Superior temporal gyrus (tissue), 1 donor: Measurements from ENCODE around the gene SIM2.

ENCODE experiments used
- DNase-seq: peaks from one replicate; pipeline ENCODE4 v3.0.0-alpha.2; 2016; ENCODE audit errors: extremely low spot score

The SIM2 gene

DNA sequence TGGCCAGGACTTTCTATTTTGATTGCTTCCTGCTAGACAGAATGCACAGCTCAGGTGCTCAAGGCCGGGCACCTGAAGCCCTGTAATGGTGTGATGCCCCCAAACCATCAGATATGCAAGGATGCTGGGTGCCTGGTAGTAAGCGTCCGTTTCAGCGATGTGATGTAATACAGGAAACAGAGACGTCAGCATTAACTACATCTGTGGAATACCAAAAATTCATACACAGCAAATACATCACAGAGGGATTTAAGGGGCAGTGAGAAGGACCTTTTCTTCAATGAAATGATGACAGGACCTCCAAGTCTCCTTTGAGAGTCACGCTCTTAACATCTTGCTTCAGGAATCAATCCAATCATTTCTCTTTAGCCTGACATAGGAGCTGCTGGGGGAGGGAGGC lies 64.4 kb downstream of the SIM2 start:
- no peak for DNase-seq

DNA sequence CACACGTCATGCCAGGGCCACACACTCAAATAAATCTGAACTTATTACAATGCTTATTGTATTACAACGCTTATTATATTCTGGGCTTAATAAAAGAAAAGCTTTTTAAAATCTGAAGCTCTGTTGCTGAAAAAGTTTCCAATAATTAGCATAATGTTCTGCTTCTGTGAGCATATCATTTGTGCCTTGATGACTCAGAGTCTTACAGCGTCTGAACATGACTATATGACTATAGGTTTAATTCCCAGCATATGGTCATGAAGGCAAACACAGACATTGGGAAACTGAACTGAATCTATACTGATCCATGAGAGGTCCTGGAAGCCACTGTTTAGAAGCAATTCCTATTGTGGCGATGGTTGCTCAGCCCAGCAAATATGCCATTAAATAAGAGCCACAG lies 66.3 kb downstream of the SIM2 start:
- DNase-seq = no peak

DNA sequence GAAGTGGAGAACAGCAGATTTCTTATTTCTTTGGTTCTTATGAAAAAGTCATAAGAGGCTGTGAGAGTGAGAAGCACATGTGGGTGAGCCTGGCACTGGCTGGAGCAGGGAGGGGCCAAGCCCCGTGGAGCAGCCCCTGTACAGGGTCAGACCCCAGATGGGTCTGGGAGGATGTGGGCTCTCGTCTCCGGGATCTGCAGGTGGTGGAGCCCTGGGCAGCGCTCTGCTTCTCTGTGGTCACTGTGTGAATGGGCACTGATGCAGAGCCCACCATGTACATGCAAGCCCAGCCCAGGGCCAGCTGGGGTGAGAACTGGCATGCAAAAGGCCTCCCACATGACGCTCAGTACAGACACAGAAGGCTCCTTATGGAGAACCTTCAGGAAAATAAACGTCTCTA lies 67.6 kb downstream of the SIM2 start:
- no peak for DNase-seq

DNA sequence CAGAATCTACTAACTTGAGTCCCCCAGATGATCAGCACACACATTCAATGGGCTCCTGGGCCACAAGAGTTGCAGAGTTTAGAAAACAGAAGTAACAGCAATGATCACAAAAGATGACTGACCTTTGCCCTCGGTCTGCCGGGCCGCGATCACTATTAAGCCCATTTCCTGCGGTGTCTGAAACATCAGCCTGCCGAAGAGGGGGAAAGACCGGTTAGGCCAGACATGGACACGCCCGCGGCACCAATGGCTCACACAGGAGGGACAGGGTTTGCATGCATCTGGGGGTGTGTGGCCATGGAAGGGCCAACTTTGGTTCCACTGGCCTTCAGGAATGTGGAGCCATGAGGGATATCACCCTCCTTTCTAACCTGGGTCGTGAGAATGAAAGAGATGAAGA lies 68.2 kb downstream of the SIM2 start:
- no peak for DNase-seq

DNA sequence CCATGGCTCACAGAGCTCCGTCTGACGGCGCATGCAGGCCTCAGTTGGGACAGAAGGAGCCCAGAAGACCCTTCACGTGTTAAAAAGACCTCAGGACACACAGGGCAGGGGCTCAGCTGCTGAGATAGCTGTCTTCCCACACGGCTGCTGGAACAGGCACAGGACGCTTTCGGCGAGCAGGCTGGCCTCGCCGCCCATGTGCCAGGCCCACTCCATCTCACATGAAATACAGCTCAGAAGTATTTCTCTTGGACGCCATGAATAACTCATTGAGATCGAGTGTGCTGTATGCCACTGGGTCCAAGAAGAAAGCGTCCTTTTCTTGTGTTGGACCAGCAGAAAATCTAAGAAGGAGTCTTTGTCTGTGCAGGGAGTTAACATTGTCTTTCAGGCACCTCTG lies 69.6 kb downstream of the SIM2 start:
- no peak for DNase-seq

DNA sequence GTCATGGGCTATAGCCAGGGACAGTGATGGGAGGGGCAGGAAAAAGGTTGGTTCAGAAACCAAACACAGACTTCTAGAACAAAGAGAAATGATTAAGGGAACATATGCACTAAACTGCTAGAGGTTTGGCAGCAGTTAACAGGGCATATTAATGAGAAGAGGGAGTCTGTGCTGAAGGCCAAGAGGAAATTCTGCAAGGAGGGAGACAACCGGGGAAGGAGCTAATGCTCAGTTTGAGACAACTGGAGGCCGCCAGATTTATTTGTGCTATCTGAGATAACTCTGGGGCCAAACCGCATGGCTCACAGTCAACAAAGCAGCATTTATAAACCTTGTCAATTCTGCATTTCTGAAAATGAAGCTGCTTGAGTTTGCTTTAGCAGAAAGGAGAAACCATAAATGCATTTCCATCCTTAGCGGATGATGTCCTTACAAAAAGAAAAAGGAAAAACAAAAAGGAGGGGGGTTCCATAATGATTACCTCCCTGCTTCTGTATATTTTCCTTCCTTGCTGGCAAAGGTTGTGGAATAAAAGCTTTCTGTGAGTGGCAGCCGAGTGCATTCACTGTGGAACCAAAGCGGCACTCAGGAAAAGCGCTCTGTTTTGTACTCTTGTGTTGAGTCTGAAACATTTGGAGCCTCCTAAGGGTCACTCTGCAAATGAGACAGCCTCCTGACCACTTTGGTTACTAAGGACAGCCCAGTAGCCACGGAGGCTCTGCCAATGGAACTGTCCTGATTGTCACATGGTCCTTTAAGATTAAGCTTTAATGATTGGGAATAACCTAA lies 70.3 kb downstream of the SIM2 start:
- DNase-seq = peak; percentile 60

DNA sequence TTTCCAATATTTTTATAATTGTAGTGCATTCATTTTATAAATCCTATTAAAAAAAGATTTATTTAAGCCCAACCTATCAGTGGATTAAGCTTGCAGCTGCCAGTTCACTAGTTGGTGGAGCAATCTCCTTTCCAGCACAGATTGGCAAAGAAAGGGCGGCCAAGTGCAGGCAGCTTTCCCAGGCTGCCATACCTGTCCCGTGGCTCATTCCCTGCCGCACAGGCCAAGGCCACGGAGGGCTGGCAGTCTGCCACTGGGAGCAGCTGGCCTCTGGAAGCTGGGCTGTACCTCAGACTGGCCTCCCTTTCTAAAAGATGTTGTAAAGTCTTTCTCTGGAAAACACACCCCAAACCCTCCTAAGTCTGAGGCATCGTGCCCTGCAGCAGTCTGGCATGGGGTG lies 74.2 kb downstream of the SIM2 start:
- no peak for DNase-seq

DNA sequence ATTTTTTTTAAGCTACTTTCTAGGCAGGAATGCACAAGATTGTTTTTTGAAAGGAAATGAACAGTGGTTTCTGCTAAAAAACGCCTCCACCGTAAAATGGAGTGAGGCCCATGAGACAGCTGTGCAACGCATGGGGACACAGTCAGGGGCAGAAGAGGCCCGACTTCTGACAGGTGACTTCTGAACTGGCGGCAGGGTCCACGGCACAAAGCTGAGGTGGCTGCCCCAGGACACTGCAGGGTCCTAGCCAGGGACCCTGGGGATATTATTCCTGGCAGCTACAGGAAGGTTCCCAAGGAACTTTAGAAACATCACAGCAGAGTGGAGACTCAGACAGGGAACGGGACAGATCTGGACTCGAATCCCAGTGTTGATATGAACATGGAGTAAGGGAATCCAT lies 75.1 kb downstream of the SIM2 start:
- DNase-seq = no peak

DNA sequence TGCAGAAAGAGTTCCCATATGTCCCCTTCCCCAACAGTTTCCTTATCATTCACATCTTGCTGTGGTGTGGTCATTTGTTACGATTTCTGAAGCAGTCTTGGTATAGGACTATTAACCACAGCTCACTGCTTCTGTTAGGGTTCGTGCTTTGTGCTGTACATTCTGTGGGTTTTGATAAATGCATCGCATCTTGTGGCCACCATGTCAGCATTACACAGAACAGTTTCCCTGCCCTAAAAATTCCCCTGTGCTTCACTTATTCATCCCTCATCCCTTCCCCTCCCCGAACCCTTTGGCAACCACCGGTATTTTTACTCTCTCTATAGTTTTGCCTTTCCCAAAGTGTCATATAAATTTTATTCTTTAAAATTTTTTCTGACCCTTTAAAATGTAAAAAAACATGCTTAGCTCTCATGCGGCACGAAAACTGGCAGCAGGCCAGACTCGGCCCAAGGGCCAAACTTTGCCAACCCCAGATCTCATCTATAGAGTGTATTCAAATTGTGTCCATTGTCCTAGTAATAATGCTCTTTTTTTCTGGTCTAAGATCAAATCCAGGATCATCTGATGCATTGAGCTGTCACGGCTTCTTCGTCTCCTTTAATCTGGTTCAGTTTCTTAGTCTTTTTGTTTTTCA lies 78.2 kb downstream of the SIM2 start:
- no peak for DNase-seq

DNA sequence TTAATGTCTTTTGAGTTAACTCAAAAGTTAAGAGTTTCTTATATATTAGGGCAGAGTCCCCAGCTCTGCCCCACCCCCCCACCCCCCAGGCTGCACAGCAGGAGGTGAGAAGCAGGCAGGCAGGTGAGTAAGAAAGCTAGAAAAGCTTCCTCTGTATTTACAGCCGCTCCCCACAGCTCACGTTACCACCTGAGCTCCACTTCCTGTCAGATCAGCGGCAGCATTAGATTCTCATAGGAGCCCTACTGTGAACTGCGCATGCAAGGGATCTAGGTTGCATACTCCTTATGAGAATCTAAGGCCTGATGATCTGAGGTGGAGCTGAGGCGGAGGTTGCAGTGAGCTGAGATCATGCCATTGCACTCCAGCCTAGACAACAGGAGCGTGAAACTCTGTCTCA lies 81.9 kb downstream of the SIM2 start:
- DNase-seq = no peak

DNA sequence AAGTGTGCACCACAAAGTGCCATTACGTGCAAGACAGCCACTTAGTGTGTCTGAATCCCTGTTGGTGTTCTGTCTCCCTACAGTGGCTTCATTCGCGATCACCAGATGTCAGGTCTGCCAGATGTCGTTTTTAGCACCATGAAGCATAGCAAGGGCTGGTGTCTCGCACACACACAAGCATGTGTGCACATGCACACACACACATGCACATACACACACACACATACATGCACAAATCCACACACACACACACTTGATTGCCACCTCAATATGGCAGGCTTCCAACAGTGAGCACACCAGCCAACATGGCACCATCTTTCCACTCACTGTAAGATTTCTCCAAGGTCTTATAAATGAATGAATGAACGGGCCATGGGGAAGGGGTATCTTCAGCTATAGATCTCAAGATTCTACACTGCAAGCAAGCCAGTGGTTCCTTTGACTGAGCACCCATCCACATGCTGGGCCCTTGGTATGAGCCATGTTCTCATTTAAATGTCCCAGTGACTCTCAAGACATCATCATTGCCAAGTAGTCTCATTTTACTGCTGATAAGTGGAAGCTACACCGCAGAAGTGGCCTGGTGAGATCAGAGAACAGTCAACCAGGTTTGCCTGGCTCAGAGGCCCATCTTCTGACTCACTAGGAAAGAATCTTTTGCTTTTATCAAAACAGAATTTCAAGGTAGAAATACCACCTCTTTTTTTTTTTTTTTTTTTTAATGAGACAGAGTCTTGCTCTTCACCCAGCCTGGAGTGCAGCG lies 84.9 kb downstream of the SIM2 start:
- DNase-seq = no peak

DNA sequence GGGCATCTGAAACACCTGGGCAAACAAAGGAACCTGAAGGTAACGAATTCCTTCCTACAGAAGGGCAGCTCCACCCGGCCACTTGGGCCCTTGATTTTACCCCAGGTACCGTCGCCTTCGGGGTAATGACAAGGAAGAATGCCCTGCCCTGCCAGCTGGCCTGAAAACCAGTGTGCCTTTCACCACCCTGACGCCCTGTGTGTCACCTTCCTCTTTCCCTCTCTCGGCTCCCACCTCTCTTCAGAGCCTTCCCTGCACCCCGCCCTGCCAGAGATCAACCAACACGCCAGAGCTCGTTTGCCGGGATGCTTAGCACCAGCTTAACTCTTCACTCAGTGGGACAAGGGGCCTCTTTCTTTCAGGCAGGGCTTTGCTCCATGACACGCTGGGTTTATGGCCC lies 86.0 kb downstream of the SIM2 start:
- DNase-seq = no peak

DNA sequence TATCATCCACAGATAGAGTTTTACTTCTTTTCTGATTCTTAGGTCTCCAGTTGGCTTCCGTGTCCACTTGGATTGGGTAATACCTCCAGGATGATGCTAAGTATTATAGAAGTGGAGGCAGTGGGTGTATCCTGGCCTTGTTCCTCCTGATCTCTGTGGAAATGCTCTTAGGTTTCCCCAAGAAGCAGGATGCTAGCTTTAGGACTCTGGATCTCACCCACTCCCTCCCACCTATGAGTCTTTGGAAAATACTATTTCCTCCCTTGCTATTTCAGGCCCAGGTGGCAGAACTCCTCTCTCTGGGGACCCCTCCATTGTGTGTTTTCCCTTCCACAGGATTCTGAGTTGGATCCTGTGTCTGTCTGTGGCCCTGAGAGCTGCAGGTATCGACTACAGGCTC lies 86.7 kb downstream of the SIM2 start:
- DNase-seq = no peak

DNA sequence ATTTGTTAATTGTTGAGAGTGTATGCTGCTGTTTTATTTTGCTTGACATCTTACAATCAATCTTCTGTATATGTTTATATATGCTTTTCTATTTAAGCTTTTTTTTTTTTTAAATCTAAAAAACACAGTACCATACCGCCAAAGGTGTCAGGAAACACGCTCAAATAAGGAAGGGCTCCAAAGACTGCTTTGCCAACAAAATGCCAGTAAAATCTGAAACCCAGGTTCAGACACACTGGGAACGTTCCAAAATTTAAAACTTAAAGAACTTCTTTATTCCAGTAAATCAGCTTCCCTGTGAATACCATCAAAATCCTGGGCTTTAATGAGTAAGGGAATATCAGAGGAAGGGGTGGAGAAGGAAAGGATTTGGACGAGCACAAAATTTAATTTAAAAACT lies 87.3 kb downstream of the SIM2 start:
- DNase-seq = no peak

DNA sequence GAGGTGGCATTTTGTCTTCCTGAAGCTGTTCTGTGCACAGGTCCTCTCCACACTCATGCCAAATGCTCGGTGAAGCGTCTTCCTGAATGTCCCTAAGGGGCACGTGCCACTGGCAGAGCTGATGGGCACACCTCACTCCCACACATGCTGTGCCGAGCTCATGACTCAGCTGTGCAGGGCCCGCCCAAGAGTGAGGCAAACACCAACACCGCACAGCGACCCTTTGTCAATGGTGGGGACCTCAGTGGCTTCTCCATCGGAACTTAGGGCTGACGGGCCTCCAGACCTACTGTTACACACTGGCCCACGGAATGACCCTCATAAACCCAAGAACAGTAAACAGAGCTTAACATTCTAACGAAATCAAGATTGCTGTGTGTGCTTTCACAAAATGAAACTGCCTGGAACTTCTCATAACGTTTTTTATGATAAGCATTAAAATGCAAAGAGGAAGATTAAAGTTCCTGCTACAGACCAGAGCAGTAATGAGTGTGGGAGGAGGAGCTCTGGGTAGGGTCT lies 89.3 kb downstream of the SIM2 start:
- no peak for DNase-seq

DNA sequence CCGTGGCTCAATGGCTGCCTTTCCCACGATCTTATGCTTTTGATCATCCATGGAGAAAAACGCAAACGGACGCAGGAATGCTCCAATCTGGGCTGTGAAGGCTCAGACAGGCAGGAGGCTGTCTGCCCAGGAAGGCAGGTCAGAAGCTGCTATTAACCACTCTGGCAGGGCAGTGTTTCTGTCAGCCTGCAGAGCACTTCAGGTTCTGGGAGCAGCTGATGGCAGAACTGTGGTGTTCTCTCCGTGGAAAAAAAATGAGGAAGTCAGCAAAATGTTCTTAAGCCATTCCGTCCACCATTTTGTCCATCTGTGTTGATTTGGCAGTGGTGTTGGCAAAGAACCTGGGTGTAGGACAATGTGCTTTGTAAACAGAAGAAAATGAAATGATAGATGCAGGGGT lies 91.7 kb downstream of the SIM2 start:
- DNase-seq = peak; percentile 38

DNA sequence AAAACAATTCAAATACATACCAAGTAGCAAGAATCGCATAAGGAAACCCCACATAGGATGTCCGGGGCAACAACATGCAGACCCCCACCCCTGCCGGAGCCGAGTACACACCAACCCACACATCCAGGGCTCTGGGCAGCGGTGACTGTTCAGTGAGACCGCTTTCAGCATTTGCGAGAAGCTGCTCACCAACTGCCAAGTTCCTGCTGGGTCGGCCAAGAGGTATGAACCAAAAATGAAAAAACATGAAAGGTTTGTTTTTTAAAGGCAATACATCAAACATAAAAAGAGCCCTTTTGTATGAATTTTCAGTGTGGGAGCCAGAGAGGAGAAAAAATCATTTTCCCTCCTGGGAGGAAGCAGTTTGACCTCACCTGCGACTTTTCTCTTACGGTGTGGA lies 92.3 kb downstream of the SIM2 start:
- no peak for DNase-seq

DNA sequence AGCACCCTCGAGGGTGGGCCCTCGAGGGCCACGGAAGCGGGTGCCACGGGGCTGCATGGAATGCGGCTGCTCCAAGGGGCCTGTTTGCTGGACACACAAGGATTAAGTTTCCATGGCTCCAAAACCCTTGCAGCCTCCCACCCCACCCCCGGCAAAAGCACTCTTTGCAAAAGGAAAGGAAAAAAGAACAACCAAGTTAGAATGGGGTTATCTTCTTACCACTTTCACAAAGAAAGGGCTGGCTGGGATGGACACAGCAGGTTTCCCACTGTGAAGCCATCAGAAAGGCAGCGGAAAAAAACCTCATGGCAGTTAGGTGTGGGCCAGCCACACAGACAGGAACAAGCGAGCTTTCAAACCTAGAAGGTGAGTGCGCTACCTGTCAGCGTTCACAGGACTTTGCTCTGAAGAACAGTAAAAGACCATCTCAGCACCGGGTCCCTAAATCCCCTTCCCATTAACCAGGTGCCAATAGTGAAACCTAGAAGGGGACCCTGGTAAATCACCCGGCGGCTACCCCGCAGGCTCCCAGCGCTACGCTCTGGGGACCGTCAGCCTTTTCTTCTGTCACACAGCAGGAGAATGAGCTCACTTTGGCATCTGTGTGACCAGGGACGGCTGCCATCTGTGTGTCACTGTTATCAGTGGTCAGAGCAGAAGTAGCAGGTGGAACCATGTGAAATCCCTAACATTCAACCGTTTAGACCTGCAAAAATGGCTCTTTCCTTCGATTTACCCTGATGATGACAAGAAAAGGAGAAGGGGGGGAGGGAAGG lies 93.0 kb downstream of the SIM2 start:
- DNase-seq = peak; percentile 52

DNA sequence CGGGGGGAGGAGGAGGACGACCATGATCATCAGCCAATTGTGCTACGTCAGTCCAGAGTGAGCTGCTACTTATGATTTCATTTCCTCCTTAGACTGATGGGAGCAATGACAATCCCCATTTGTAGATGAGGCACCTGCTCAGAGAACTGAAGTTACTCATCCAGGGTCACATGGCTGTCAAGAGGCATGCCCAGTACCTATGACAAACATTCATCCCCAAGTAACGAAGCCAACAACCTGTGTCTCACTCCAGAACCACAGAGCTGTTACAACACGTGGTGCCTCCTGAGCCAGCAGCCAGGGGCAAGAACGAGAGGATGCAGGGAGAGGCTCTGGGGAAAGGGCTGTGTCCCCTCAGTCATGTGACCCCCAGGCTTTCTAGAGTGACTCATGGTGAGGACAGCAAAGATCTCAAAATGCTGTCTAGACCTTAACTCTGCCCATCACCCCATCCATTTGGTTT lies 93.6 kb downstream of the SIM2 start:
- DNase-seq = no peak

DNA sequence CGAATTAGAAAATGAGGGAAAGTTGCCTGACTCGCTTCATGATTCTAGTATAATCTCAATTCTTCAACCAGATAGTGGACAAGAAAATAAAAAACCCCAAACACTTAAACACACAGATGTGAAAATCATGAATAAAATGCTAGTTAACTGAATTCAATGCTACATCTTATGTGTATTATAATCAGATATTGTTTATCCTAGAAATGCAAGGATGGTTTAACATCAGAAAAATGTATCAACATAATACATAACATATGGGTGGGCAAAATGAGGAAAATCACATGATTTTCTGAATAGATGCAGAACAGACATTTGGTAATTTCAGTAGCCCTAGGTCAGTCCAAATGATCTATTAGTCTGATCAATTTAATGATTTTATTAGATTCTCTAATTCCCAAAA lies 97.2 kb downstream of the SIM2 start:
- no peak for DNase-seq

DNA sequence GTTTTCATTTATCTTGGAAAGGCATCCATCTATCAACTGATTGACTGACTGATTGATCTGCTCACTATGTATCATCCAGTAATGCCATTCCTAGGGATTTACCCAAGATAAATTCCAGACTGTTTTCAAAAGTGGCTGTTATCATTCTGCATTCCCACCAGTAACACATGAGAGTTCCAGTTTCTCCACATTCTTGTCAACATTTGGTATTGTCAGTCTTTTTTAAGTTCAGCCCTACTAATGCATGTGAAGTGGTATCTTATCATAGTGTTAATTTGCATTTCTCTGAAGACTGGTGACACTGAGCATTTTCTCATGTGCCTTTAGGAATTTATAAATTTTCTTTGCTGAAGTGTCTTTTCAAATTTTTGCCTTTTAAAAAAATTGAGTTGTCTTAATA lies 99.6 kb downstream of the SIM2 start:
- no peak for DNase-seq
